Activated CD8-positive, alpha-beta memory T cell treated with anti-CD3 and anti-CD28 coated beads for 36 hours (primary cell): ENCODE results near the gene RTN4. TPM values are rescaled to one million over a fixed set of nuclear protein-coding genes. Genes with fewer than 3 reads are reported as not detected.

Experiments used
- CTCF ChIA-PET: fragments of 350-600 bp; sonication (Branson Sonifier 250); formaldehyde crosslinking; loops from one replicate; lab custom pipeline; 2021; ENCODE audit warnings: antibody characterized with exemption; lab: Charles Lee
- POLR2A ChIA-PET: fragments of 350-600 bp; sonication (Branson Sonifier 250); formaldehyde crosslinking; loops from one replicate; lab custom pipeline; 2021; ENCODE audit warnings: antibody characterized with exemption; lab: Charles Lee
- total RNA-seq, 2 experiments: library from RNA; stranded (reverse); gene quantifications; one replicate each; pipeline ENCODE4 v1.2.3, GENCODE V29; 2021

Gene RTN4
- total RNA-seq, 2 experiments from 2014 or later: 104 to 107 TPM

DNA sequence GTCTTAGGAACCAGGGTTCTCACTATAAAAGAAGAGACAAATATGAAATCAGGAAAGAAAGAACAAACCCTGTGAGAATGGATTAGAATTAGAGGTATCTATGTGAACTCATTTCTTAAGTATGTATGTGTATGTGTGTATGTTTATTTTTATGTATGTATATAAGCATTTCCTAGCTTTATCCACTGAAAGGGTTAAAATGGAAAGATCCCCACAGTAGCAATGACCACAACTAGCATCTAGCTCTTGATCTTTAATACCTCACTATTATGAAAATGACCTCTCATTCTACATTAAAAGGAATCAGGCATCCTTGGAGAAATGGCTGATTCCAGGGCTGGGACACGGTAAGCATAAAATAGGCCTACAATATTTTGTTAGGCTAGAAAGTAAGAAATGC lies 31.6 kb downstream of the RTN4 start:
- CTCF ChIA-PET: no interaction called here
- POLR2A ChIA-PET: no interaction called here

DNA sequence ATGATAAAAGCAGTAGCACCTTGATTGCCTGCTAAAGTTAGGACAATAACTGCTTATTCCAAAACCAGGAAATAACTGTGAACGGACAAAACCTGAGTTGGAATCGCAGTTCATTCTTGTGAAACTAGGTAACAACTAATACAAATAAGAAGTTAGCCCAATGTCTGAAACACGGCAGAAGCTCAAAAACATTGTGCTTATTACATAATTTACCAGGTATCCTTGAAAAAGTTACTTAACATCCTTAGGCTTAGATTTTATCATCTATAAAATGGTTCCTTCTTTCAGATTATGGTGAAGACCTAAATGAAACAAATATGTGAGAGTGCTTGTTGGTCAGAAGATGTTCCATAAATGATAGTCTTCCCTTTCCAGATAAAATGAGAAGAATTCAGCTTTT lies 32.4 kb downstream of the RTN4 start:
- ChIA-PET POLR2A (no interaction called here), CTCF (no interaction called here)

DNA sequence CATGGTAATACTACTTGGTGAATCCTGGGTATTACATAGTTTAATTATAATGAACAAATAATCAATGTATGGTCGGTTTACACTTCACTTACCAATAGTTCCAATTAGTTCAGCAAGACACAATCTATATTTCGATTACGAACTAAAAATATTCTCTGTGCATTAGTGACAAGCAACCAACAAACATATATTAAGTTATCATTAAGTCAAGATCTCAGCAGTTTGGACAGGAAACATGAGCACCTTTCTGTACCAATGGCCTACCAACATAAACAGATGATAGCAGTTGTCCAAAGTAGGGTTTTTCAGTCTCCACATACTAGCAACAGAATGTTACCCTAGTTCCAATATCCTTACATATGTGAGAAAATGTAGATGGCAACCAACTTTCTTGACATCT lies 32.8 kb downstream of the RTN4 start:
- CTCF ChIA-PET: no interaction called here
- POLR2A ChIA-PET: no interaction called here

DNA sequence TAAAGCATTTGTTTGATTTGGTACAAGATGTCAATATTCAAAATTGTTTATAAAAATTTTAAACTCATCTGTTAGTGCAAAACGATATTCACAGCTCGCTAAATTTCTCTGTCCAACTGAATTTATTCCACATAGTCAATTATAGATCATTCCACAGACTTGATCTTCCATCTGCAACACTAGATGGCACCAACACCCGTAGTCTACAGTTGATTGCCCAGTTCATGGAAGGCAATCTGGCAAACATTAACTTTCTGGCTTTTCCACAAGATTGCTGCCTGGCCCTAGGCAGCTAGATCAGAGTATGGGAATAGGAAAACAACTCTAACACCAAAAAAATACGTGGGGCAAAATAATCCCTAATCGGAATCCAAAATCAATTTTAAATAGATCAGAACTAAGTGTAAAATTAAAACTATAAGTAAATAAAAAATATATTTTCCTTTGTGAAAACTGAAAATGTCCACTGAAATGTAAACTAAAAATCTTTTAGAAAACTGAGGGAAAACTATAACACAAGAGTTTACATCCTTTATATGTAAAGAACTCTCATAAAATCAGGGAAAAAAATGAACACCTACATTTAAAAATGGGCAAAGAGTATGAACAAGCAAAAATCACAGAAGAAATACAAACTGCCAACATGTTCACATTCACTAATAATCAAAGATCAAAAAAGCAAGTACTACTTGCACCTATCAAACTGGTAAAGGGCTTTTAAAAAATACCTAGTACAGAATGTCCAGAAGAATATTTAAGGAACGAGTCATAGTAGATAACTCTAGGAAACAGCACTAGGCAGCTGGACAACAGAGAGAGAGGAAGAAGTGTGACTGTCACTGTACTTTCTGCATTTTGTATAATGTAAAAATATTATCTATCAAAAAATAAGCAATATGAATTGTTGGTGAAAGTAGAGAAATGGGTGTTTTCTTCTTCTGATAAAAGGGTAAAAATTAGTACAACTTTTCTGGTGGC lies 35.0 kb downstream of the RTN4 start:
- CTCF ChIA-PET: interaction anchor here (0.7 to 1.0 kb wide), 2 partner anchors 70 to 163 kb away, joined by 3 to 4 read pairs; no protein-coding TSS in a partner anchor
- POLR2A ChIA-PET: no interaction called here

DNA sequence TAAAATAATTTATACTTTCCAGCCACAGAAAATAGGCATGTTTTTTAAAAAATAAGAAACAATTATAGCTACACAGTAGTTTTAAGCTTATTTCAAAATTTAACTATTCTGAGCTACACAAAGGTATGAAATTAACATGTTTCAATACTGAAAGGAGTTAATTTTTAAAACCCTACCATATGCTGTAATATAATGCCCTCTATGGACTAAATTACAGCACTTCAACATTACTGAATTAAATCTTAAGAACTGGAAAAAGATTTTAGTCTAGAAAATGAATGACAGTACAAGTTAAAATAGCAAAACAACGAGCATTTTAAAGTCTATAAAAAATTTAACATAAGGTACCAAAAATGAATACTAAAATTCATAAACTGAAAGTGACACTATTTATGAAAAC lies 36.3 kb downstream of the RTN4 start:
- ChIA-PET POLR2A (interaction anchor here (0.6 kb wide), 1 partner anchor 11 kb away, joined by 3 read pairs; no protein-coding TSS in a partner anchor), CTCF (interaction anchor here (1.0 kb wide), 1 partner anchor 68 kb away, joined by 4 read pairs; no protein-coding TSS in a partner anchor)

DNA sequence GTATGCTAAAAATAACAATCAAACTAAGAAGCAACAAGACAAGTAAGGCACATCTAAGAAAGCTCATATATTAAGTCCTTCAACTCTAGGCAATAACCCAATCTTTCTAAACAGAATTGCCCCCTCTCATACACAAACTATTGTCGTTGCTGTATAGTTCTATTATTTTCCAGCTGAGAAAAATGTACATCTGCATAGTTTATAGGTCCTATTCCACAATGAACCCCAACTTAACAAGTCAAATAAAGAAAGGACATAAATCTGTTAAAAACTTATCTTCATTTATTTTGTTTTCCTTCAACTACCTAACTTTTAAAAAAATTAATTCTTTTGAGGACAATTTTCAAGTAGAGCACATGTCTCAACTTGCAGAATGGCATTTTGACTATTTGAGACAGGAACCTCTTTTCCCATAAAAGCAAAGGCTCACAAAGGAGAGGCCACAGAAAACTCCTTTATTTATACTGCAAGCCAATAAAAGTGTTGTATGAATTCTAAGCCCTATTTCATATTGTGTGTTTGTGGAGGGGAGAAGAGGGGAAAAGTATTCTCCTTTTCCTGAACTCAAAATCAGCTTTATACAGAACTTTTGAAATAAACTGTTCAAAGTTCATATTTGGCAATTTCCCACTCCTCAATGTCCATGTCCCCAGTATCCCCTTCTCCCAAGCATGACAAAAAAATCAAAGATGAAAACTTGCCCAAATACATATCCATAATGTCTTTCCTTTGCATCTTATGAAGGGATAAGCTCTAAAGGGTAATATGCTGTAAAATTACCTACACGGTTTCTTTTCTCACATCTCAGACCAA lies 37.4 kb downstream of the RTN4 start:
- ChIA-PET POLR2A (no interaction called here), CTCF (interaction anchor here (1.1 kb wide), 1 partner anchor 209 kb away, joined by 5 read pairs; no protein-coding TSS in a partner anchor)

DNA sequence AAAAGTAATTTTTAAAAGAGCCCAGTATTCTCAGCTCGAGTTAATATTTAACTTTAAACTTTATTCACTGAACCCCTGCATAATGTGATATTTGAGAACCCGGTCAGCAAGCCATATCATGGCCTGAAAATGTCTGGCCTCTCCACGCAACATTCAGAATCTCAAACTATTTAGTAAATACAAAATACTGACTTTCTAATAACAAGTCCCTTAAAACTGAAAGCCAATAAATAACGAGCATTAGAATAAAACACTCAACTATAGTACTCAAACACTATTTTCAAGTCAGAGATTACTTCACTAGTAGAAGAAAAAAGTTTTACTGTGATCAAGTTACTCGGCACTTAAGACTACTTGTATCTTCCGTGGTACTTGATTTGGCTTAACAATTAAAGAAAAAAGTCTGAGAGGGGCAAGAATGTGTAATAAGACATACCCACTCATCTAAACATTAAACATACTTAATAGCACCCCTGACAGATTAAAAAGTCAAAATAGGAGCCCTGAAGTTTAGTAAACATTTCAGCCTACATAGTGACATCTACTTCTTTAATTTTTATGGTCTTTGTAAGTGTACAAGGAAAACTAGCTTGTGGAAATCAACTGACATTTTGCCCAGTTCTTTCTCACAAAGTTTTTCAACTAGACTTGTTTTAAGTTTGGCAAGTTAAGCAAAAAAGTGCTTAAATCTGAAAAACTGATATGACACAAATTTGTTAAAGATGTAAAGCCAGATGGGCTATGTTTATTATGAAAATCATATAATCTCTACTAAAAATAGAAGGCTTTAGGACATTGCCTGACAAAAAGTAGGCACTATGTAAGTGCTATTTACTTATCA lies 38.2 kb downstream of the RTN4 start:
- POLR2A ChIA-PET: no interaction called here
- CTCF ChIA-PET: interaction anchor here (1.1 kb wide), 1 partner anchor 210 kb away, joined by 5 read pairs; no protein-coding TSS in a partner anchor

DNA sequence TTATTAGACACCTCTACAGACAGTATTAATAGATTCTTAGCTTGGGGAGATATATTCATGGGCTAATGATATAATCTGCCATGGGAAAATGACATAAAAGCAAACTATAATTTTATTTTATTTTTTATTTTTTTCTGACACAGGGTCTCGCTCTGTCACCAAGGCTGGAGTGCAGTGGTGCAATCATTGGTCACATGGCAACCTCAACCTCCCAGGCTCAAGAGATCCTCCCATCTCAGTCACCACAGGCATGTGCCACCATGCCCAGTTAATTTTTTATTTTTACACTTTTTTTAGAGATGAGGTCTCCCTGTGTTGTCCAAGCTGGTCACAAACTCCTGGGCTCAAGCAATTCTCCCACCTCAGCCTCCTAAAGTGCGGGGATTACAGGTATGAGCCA lies 39.3 kb downstream of the RTN4 start:
- ChIA-PET POLR2A (no interaction called here), CTCF (no interaction called here)

DNA sequence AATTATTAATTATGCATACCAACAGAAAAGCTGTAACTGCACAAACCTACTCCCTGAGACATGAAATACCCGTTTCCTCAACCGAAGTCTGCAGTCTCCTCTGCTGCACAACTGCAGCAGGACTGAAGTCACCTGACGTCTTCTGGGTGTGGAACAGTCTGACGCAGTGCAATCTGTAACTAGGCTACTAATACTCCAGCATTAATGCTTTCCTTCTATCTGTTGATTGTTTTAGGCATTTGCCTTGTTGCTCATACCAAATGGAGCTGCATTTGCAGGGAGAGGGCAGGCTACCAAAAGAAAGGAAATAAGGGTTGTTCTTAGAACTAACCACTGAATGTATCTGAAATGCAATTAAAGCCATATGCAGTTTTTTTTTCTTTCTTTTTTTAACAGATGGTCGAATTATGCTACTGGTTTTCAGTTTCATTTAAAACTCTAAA lies 40.1 kb downstream of the RTN4 start:
- CTCF ChIA-PET: interaction anchor here (0.6 kb wide), 1 partner anchor 99 kb away, joined by 3 read pairs; no protein-coding TSS in a partner anchor
- POLR2A ChIA-PET: no interaction called here

DNA sequence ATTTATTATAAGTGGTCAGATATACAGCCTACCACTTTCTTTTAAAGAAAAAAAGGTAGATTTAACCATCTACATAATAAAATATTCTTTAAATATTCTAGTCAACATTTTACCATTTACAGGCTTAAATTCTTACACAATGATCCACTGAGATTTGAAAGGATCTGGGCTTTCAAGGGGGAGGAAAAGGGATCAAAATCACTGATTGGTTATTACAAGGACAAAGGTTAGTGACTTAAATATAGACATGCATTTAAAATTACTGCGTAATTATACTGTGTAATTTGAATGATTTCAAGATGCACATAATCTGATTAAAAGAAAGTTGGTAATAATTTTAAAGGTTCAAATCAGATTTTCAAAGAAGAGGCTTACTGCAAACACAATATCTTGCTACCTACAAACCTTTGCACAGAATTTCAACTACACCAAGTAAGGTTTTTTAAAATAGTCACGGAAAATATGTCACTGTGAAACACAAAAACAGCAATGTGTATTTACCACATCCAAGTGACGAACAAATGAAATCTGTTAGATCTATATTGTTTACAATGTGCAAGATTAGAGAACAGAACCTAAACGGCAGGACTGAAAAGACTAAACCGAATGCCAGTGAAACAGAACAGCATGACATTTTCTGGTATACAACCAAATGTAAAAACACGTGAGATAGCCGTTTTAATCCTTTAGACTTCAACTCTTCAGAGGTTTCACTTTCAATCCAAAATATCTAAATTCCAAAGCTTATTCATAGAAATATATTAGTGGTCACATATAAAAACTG lies 40.8 kb downstream of the RTN4 start:
- ChIA-PET CTCF (no interaction called here), POLR2A (interaction anchor here (0.6 kb wide), 1 partner anchor 221 kb away, joined by 5 read pairs; no protein-coding TSS in a partner anchor)

DNA sequence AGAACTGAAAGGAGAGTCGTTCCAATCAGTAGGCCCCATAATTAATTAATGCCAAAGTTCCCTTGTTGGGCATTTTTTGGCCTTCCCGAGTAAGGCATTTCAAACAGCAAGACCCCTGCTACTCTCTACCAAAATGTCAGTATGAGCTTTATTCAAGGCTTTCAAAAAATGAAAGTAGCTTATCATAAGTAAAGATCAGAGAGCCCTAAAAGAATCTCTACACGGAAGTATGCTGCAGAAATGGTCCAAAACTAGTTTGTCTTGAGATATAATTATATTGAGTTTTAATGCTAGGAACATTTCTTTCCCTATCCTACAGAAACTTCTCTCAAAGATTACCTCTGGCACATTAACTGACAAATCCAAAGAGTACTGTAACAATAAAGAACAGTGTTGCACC lies 43.9 kb downstream of the RTN4 start:
- POLR2A ChIA-PET: no interaction called here
- CTCF ChIA-PET: no interaction called here

DNA sequence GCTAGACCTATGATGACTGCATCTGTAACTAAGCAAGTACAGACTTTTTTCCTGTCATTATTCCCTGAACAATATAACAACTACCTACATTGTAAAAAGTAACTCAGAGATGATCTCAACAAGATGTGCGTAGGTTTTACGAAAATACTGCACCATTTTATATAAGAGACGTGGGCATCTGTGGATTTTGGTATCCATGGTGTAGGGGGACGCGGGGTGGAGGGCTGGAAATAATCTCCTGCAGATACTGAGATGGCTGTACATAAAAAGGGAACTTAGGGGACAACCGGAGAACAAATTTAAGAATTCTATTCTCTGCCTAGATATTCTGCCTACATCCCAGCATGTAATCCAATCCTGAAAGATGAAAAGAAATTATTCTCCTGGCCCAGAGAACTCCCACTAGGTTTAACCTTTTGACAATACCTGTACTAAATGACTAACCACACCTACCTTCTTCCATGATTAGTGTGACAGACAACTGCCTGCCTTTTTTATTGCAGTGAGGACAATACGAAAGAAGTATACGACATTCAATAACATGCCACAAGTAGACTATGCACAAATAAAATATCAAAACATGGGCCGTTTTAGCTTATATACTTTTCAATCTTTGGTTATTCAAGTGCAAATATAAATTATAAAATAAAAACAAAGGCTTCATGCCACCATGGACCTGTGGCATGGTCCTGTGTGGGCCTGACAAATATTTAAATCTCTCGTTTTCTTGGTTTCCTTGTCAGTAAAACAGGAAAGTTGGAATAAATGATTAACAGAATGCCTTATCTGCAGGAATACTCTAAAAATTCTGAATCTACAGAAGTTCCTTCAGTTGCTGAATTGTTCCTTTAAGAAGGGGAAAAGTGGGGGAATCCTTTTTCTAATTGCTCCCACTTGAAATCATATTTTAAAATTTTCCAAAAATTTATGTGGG lies 46.3 kb downstream of the RTN4 start:
- CTCF ChIA-PET: interaction anchor here (0.6 kb wide), 1 partner anchor 1019 kb away, joined by 4 read pairs; no protein-coding TSS in a partner anchor

DNA sequence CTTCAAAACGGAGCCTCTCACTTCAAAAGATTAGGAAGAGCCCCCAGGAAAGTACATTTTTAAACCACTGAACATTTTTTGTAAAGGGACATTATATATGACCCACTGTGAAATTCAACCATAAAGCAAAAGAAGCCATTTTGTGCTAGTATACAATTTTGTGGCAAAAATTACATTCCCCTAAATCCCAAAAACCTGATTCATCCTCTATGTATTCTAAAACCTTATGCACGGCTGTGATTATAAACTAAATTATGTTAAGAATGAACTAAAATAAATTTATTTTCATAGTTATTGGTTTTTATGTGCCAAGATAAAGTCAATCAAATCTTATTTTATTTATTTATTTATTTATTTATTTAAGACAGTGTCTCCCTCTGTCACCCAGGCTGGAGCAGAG lies 48.5 kb downstream of the RTN4 start:
- POLR2A ChIA-PET: no interaction called here

More for the DNA sequence above, 46.3 kb downstream of the RTN4 start:
- POLR2A ChIA-PET: no interaction called here

DNA sequence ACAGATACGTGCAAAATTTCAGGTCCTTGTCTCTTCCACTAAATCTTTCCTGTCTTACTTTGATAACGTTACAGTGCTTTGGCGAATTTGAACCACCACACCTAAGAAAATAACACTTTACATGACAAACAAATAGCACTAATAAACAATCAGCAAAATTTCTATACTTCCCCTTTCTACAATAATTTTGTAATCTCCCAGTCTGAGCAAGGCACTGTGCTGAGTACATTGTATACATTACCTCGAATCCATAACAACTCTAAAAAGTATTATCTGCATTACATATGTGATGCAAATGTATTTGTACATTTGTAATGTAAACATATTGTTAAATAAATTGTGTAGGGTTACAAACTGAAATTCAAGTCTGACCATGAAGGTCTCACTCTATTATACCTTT lies 49.9 kb downstream of the RTN4 start:
- CTCF ChIA-PET: no interaction called here

More for the DNA sequence above, 48.5 kb downstream of the RTN4 start:
- CTCF ChIA-PET: no interaction called here

DNA sequence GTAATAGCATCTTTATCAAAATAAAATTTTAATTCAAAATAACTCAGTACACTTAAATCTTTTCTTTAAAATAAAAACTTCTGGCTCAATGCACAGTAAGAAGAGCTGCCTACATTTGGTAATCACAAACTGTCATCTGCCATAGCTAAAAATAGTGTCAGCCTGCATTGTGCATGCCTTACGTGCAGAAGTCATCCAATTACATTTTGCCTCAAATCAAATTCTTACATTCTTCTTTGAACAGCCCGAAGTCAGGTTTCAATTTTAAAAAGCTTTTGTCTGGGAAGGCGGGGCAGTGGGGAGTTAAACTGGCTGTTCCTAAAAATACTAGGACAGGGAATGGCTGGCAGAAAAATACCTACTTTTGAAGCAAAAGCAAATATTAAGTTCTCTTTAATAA lies 51.1 kb downstream of the RTN4 start:
- CTCF ChIA-PET: no interaction called here
- POLR2A ChIA-PET: no interaction called here

More for the DNA sequence above, 49.9 kb downstream of the RTN4 start:
- POLR2A ChIA-PET: no interaction called here

DNA sequence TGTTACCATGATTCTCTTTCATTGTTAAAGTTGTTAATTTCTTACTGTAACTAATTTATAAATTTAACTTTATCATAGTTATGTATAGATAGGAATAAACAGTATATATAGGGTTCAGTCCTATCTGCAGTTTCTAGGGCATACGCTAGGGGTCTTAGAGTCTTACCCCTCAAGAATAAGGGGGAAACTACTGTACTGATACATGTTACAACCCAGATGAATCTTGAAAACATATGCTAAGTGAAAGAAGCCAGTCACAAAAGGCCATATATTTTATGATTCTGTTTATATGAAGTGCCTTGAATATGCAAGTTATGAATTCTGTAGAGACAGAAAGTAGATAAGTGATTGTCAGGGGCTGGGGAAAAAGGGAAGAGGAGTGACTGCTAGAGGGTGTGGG lies 52.4 kb downstream of the RTN4 start:
- POLR2A ChIA-PET: no interaction called here
- CTCF ChIA-PET: no interaction called here

DNA sequence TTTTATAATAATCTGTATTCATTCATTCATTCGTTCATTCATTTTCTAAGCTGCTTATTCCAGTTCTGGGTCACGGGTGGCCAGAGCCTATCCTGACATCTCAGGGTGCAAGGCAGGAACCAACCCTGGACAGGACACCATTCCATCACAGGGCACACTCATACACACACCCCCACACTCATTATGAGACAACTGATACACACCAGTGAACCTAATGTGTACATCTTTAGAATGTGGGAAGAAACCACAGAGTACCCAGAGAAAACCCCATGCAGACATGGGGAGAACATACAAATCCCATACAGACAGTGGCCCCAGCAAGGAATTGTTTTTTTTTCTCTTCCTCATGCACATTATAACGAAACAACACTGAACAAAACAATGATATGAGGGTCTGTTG lies 54.7 kb downstream of the RTN4 start:
- ChIA-PET POLR2A (no interaction called here), CTCF (no interaction called here)
